Stimulated activated CD8-positive, alpha-beta memory T cell treated with anti-CD3 and anti-CD28 coated beads, Interleukin-4, amount 100 ng/mL, for 4 hours (primary cell): Measurements from ENCODE around the gene POGK.
"Not testable (repeated sequence)": the region's sequence is repeated elsewhere in the genome, so short reads cannot be mapped to it uniquely, and the experiment has no call there.

Source experiments
- DNase-seq, 2 donors: peaks; one replicate each; pipeline ENCODE4 v3.0.0-alpha.2; 2020; ENCODE audit warnings: low read depth in 2 of 2, low spot score in 1 of 2

POGK gene, protein sequence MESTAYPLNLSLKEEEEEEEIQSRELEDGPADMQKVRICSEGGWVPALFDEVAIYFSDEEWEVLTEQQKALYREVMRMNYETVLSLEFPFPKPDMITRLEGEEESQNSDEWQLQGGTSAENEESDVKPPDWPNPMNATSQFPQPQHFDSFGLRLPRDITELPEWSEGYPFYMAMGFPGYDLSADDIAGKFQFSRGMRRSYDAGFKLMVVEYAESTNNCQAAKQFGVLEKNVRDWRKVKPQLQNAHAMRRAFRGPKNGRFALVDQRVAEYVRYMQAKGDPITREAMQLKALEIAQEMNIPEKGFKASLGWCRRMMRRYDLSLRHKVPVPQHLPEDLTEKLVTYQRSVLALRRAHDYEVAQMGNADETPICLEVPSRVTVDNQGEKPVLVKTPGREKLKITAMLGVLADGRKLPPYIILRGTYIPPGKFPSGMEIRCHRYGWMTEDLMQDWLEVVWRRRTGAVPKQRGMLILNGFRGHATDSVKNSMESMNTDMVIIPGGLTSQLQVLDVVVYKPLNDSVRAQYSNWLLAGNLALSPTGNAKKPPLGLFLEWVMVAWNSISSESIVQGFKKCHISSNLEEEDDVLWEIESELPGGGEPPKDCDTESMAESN

GRCh38 chr1:166838766-166839599 lies at the start of gene POGK:
Gene POGK, plus strand, starts transcription at chr1:166839475. Its CDS starts 1,482 bp downstream, at chr1:166840957.
- DNase-seq: peak; percentile 53 to 65

DNA sequence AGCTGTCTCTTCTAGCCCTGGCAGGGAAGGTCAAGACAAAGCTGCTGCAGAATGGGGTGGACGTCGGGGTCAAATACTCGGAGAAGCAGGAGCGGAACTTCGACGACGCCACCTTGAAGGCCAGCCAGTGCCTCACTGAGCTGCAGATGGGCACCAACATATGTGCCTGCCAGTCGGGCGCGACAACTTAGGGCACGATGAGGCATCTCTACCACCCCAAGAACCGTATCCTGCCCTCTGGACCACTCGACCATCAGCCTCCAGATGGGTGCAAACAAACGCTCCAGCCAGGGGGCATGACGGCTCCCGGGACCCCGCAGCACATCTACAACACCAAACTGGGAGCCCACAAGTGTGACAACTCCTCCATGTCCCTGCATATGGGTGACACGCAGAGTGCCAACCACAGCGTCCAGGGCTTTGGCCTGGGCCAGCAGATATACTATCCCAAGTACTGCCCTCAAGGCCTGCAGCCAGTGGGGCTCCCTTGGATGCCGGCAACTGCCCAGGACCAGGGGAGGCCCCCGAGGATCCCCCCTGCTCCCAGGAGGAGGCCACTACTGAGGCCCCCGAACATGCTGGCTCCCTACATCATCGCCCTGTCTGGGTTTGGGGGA lies 42.5 kb upstream of the POGK start:
- DNase-seq: no peak

DNA sequence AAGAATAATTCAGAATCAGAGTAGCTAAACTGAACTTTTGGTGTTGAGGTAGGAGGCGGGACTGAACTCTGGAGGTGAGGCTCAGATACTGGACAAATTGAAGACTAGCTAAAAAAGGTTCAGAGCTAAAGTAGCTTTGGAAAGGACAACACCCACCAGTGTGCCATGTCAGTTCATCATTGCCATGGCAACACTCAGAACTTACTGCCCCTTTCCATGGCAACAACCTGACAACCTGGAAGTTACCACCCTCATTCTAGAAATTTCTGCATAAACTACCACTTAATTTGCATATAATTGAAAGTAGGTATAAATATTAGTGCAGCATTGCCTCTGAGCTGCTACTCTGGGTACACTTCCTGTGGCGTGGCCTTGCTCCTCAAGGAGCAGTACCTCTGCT lies 30.3 kb upstream of the POGK start:
- no peak for DNase-seq

GRCh38 chr1:166811691-166812090 lies 27.6 kb upstream of the POGK start:
- no peak for DNase-seq

- no peak for DNase-seq
Measured at GRCh38 chr1:166813508-166814223, 25.6 kb upstream of the POGK start.

GRCh38 chr1:166814611-166815010 lies 24.7 kb upstream of the POGK start:
- no peak for DNase-seq

- DNase-seq: no peak
Measured at GRCh38 chr1:166819974-166820373, 19.3 kb upstream of the POGK start.

GRCh38 chr1:166822385-166822784 lies 16.9 kb upstream of the POGK start:
- DNase-seq: no peak

DNA sequence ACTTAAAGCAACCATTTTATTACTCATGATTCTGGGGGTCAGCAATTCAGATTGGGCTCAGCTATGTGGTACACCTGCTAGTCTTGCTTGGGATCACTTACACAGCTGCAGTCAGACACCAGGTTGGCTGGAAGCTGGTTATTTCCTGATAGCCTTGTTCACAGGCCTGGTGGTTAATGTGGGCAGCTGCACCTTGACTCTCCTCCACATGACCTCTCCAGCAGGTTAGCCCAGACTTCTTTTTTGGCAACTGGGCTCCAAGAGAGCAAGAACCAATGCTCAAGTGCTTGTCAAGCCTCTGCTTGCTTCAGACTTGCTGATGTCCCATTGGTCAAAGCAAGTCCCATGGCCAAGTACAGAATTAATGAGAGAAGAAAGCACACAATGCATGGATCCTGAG lies 11.8 kb upstream of the POGK start:
- no peak for DNase-seq

DNA sequence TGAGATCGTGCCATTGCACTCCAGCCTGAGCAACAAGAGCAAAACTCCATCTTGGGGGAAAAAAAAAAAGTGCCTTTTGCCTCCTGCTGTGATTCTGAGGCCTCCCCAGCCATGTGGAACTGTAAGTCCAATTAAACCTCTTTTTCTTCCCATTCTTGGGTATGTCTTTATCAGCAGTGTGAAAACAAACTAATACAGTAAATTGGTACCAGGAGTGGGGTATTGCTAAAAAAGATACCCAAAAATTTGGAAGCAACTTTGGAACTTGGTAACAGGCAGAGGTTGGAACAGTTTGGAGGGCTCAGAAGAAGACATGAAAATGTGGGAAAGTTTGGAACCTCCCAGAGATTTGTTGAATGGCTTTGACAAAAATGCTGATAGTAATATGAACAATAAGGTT lies 9.5 kb upstream of the POGK start:
- not testable (repeated sequence) for DNase-seq

DNA sequence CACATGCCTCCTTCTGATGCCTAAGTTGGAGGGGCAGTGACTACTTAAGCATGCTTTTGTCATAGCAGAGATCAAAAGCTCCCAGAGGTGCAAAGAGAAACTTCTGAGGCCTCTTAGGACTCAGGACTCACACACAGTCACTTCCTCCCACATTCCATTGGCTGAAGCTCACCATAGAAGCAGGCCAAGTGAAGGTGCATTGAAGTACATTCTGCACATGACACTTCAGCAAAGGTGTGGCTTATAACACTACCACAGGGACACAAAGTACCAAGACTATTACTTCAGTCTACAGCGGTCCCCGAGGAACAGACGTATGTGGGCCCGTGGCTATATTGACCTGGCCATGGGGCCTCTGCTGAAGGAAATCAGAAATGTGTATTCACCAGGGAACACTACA lies 2.5 kb upstream of the POGK start:
- DNase-seq: no peak

- peak in 1 of 2 donors; percentile 21 for DNase-seq
Measured at GRCh38 chr1:166839600-166840308, 479 bp downstream of the POGK start.

- DNase-seq: no peak
Measured at GRCh38 chr1:166840309-166841274, 1.3 kb downstream of the POGK start.

- no peak for DNase-seq
Measured at GRCh38 chr1:166843322-166843721, 4.0 kb downstream of the POGK start.

GRCh38 chr1:166843769-166844596 lies 4.7 kb downstream of the POGK start:
- no peak for DNase-seq

- no peak for DNase-seq
Measured at GRCh38 chr1:166844791-166845190, 5.5 kb downstream of the POGK start.

DNA sequence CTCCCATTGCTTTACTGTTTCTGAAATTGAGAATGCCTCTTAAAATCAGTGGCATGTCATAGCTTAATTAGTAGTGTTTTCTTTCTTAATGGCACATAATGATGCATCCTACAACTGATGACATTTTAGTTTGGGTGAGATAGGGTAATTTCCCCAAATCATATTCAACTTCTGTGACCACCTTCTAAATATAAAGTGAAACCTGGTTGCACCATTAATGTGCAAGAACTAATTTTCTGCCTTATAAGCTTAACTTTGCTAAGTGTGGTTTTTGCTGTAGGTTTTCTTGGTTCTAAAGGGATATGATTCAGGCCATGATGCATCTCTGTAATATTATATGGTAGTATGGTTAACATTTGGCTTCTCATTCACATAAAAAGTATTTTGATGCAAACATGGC lies 8.9 kb downstream of the POGK start:
- DNase-seq: no peak

- DNase-seq: no peak
Measured at GRCh38 chr1:166849135-166849534, 9.9 kb downstream of the POGK start.
